Measurements from ENCODE around the gene DMTF1. TPM values are rescaled to one million over a fixed set of nuclear protein-coding genes. Genes with fewer than 3 reads are reported as not detected.
A peak's percentile ranks its signal among the peaks of the same experiment; 100 is the strongest.
"Not testable (repeated sequence)": the region's sequence is repeated elsewhere in the genome, so short reads cannot be mapped to it uniquely, and the experiment has no call there.

The DMTF1 gene
- total and polyA plus RNA-seq, 2 donors (not counting 1 experiment from before 2014, with no cell fraction given), result 51.6 to 97.1 TPM

DNA sequence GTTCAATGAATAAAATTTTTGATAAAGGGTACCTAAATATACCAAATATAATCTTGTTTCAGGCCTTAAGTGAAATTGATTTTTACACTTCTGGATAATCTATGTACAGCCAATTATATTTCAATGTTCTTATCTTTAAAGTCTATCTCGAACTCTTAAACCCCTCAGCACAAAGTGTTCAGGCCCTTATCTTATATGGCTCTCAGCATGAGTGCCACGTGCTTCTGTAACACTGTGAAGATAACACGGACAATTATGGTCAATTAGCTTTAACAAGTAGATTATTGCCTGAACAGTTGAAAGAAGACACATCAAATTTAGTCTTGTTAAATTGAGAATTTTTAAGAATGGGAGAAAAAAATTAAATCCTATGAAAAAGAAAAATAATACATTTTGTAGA lies 40.4 kb upstream of the DMTF1 start:
- H3K4me2 ChIP-seq (ENCODE audit: extremely low read depth, insufficient read depth, low read length), result no peak overlapping the region
- TF ChIP-seq, protein P1, sequence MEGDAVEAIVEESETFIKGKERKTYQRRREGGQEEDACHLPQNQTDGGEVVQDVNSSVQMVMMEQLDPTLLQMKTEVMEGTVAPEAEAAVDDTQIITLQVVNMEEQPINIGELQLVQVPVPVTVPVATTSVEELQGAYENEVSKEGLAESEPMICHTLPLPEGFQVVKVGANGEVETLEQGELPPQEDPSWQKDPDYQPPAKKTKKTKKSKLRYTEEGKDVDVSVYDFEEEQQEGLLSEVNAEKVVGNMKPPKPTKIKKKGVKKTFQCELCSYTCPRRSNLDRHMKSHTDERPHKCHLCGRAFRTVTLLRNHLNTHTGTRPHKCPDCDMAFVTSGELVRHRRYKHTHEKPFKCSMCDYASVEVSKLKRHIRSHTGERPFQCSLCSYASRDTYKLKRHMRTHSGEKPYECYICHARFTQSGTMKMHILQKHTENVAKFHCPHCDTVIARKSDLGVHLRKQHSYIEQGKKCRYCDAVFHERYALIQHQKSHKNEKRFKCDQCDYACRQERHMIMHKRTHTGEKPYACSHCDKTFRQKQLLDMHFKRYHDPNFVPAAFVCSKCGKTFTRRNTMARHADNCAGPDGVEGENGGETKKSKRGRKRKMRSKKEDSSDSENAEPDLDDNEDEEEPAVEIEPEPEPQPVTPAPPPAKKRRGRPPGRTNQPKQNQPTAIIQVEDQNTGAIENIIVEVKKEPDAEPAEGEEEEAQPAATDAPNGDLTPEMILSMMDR (conservative IDR thresholded peaks at IDR 0.05 in 1 of 2, IDR thresholded peaks at IDR 0.05 in 1 of 2; ENCODE audit: low read depth in 1 of 2, low read length in 2 of 2), result no peak
- no peak for TF ChIP-seq EZH2 (IDR thresholded peaks at IDR 0.05; ENCODE audit: low read length, missing control alignments)
- H3K27ac ChIP-seq (ENCODE audit: insufficient read depth, low read length), result no peak overlapping the region
- H3K79me2 ChIP-seq (ENCODE audit: control insufficient read depth, insufficient read depth, low read length), result no peaks in the 10 kb centered on the region
- H3K9ac ChIP-seq (ENCODE audit: insufficient read depth, low read length), result no peak overlapping the region
- H3K27me3 ChIP-seq (ENCODE audit: control insufficient read depth, insufficient read depth, low read length), result no peaks in the 10 kb centered on the region
- H4K20me1 ChIP-seq (ENCODE audit: control insufficient read depth, extremely low read depth, insufficient read depth, low read length), result no peaks in the 10 kb centered on the region
- no peaks in the 10 kb centered on the region for H3K9me3 ChIP-seq (ENCODE audit: control insufficient read depth, insufficient read depth, low read depth, low read length)
- H3K4me1 ChIP-seq (ENCODE audit: control insufficient read depth, extremely low read depth, insufficient read depth, low read length), result no peaks in the 10 kb centered on the region
- H3K36me3 ChIP-seq (ENCODE audit: control insufficient read depth, insufficient read depth, low read length), result no peaks in the 10 kb centered on the region
- H2AFZ ChIP-seq (ENCODE audit: low read length), result no peak overlapping the region
- no peak overlapping the region for H3K4me3 ChIP-seq (replicated peaks in 1 of 4; ENCODE audit: control extremely low read depth in 1 of 4, insufficient read depth in 1 of 4, low read depth in 3 of 4, low read length in 4 of 4)
- DNase-seq (ENCODE audit: low read depth in 2 of 2), result no peak

DNA sequence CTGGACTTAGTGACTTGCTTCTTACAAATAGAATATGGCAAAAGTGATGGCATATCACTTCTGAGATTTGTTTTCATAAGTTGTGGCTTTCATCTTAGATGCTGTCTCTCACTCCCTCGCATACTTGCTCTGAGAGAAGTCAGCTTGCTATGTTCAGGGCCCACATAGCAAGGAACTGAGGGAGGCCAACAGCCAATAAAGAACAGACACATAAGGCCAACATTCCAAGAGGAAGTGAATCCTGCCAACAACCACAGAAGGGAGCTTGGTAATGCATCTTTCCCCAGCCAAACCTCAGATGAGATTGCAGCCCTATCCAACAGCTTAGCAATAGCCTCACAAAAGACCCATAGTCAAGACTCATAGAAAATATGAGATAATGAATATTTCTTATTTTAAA lies 39.2 kb upstream of the DMTF1 start:
- Histone ChIP-seq H3K4me3 (replicated peaks in 1 of 4; ENCODE audit: control extremely low read depth in 1 of 4, insufficient read depth in 1 of 4, low read depth in 3 of 4, low read length in 4 of 4) (no peak overlapping the region), H3K4me2 (ENCODE audit: extremely low read depth, insufficient read depth, low read length) (no peak overlapping the region), H3K79me2 (ENCODE audit: control insufficient read depth, insufficient read depth, low read length) (no peaks in the 10 kb centered on the region), H2AFZ (ENCODE audit: low read length) (no peak overlapping the region), H3K4me1 (ENCODE audit: control insufficient read depth, extremely low read depth, insufficient read depth, low read length) (no peaks in the 10 kb centered on the region), H3K27ac (ENCODE audit: insufficient read depth, low read length) (no peak overlapping the region), H3K36me3 (ENCODE audit: control insufficient read depth, insufficient read depth, low read length) (no peaks in the 10 kb centered on the region), H3K9me3 (ENCODE audit: control insufficient read depth, insufficient read depth, low read depth, low read length) (no peaks in the 10 kb centered on the region), H4K20me1 (ENCODE audit: control insufficient read depth, extremely low read depth, insufficient read depth, low read length) (no peaks in the 10 kb centered on the region), H3K27me3 (ENCODE audit: control insufficient read depth, insufficient read depth, low read length) (no peaks in the 10 kb centered on the region), H3K9ac (ENCODE audit: insufficient read depth, low read length) (no peak overlapping the region)
- TF ChIP-seq, protein P1 (conservative IDR thresholded peaks at IDR 0.05 in 1 of 2, IDR thresholded peaks at IDR 0.05 in 1 of 2; ENCODE audit: low read depth in 1 of 2, low read length in 2 of 2), result no peak
- TF ChIP-seq EZH2 (IDR thresholded peaks at IDR 0.05; ENCODE audit: low read length, missing control alignments), result no peak
- peak; percentile 11 to 78 for DNase-seq (ENCODE audit: low read depth in 2 of 2)

DNA sequence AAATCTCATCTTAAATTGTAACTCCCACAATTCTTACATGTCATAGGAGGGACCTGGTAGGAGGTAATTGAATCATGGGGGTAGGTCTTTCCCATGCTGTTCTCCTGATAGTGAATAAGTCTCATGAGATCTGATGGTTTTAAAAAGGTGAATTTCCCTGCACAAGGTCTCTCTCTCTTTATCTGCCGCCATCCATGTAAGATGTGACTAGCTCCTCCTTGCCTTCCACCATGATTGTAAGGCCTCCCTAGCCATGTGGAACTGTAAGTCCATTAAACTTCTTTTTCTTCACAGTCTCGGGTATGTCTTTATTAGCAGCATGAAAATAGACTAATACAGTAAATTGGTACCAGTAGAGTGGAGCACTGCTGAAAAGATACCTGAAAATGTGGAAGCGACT lies 38.3 kb upstream of the DMTF1 start:
- not testable (repeated sequence) for H3K4me2 ChIP-seq (ENCODE audit: extremely low read depth, insufficient read depth, low read length); H3K9me3 ChIP-seq (ENCODE audit: control insufficient read depth, insufficient read depth, low read depth, low read length); H3K79me2 ChIP-seq (ENCODE audit: control insufficient read depth, insufficient read depth, low read length); H4K20me1 ChIP-seq (ENCODE audit: control insufficient read depth, extremely low read depth, insufficient read depth, low read length); H2AFZ ChIP-seq (ENCODE audit: low read length); H3K4me1 ChIP-seq (ENCODE audit: control insufficient read depth, extremely low read depth, insufficient read depth, low read length); DNase-seq (ENCODE audit: low read depth in 2 of 2); H3K27ac ChIP-seq (ENCODE audit: insufficient read depth, low read length); H3K4me3 ChIP-seq (replicated peaks in 1 of 4; ENCODE audit: control extremely low read depth in 1 of 4, insufficient read depth in 1 of 4, low read depth in 3 of 4, low read length in 4 of 4); H3K9ac ChIP-seq (ENCODE audit: insufficient read depth, low read length); H3K36me3 ChIP-seq (ENCODE audit: control insufficient read depth, insufficient read depth, low read length); H3K27me3 ChIP-seq (ENCODE audit: control insufficient read depth, insufficient read depth, low read length)

DNA sequence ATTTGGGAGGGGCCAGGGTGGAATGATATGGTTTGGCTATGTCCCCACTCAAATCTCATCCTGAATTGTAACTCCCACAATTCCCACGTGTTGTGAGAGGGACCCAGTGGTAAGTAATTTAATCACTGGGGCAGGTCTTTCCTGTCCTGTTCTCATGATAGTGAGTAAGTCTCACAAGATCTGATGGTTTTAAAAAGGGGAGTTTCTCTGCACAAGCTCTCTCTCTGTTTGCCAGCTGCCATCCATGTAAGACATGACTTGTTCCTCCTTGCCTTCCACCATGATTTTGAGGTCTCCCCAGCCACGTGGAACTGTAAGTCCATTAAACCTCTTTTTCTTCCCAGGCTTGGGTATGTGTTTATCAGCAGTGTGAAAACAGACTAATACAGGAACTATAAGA lies 36.5 kb upstream of the DMTF1 start:
- H3K27me3 ChIP-seq (ENCODE audit: control insufficient read depth, insufficient read depth, low read length); H3K9me3 ChIP-seq (ENCODE audit: control insufficient read depth, insufficient read depth, low read depth, low read length); H3K36me3 ChIP-seq (ENCODE audit: control insufficient read depth, insufficient read depth, low read length); H3K79me2 ChIP-seq (ENCODE audit: control insufficient read depth, insufficient read depth, low read length); H3K4me2 ChIP-seq (ENCODE audit: extremely low read depth, insufficient read depth, low read length); H2AFZ ChIP-seq (ENCODE audit: low read length); H3K27ac ChIP-seq (ENCODE audit: insufficient read depth, low read length); H3K9ac ChIP-seq (ENCODE audit: insufficient read depth, low read length); H3K4me1 ChIP-seq (ENCODE audit: control insufficient read depth, extremely low read depth, insufficient read depth, low read length); H3K4me3 ChIP-seq (replicated peaks in 1 of 4; ENCODE audit: control extremely low read depth in 1 of 4, insufficient read depth in 1 of 4, low read depth in 3 of 4, low read length in 4 of 4); H4K20me1 ChIP-seq (ENCODE audit: control insufficient read depth, extremely low read depth, insufficient read depth, low read length); DNase-seq (ENCODE audit: low read depth in 2 of 2): not testable (repeated sequence)

Measured in fibroblast of lung (primary cell).